Measurements from ENCODE around the gene THSD7A.

GRCh38 chr7:11330717-11331116 lies 501.3 kb downstream of the THSD7A start:
- TF ChIP-seq CTCF (IDR thresholded peaks at IDR 0.05) (no peak), ZFX (IDR thresholded peaks at IDR 0.05; ENCODE audit: borderline replicate concordance) (no peak)

All from 22Rv1 (cell line).